Right atrium auricular region (tissue), 2 donors: Measurements from ENCODE around the gene ATF5. TPM values are rescaled to one million over a fixed set of nuclear protein-coding genes. Genes with fewer than 3 reads are reported as not detected.

ENCODE experiments used
- DNase-seq: peaks from one replicate; pipeline ENCODE4 v3.0.0-alpha.2; 2019; ENCODE audit warnings: low spot score
- H3K27ac ChIP-seq, 2 donors: fragments of 200-600 bp; sonication (generic); 1 replicate in 1 of 2; 2 replicates in 1 of 2; pipeline ENCODE4 v1.5.1; 2016 to 2019
- H3K27me3 ChIP-seq, 2 donors: fragments of 200-600 bp; sonication (generic); one replicate each; pipeline versions ENCODE4 v1.5.1 to v1.6.0; 2017 to 2019
- H3K36me3 ChIP-seq: fragments of 200-600 bp; sonication (generic); one replicate; pipeline ENCODE4 v1.5.1; 2016
- H3K4me1 ChIP-seq, 2 donors: fragments of 200-600 bp; sonication (generic); one replicate each; pipeline versions ENCODE4 v1.5.1 to v1.6.0; 2017 to 2019
- H3K4me3 ChIP-seq, 2 donors: fragments of 200-600 bp; sonication (generic); 1 replicate in 1 of 2; 2 replicates in 1 of 2; pipeline ENCODE4 v1.5.1; 2017 to 2019; ENCODE audit warnings: mild to moderate bottlenecking in 1 of 2, moderate library complexity in 1 of 2
- H3K9me3 ChIP-seq, 2 donors: fragments of 200-600 bp; sonication (generic); one replicate each; pipeline ENCODE4 v1.5.1; 2019
- microRNA-seq, 2 donors: library from miRNA; unstranded; fragments of <30 nt; microRNA quantifications; one replicate each; pipeline ENCODE4, GENCODE V29; 2016 to 2017; ENCODE audit warnings: borderline number of aligned reads in 2 of 2, borderline replicate concordance in 1 of 2
- total RNA-seq, 2 donors: library from RNA; depleted of rRNA; stranded (reverse); fragments of >200 nt; gene quantifications; one replicate each; pipeline ENCODE4 v1.1.0, GENCODE V29; 2016
- TF ChIP-seq, protein P1 (sequence below), 2 donors: fragments of 200-600 bp; sonication (generic); IDR thresholded peaks; one replicate each; pipeline ENCODE4 v1.5.1; 2019; ENCODE audit warnings: antibody characterized with exemption in 2 of 2

Gene ATF5
- total RNA-seq, 2 donors from 2014 or later: 3.8 to 5.9 TPM

DNA sequence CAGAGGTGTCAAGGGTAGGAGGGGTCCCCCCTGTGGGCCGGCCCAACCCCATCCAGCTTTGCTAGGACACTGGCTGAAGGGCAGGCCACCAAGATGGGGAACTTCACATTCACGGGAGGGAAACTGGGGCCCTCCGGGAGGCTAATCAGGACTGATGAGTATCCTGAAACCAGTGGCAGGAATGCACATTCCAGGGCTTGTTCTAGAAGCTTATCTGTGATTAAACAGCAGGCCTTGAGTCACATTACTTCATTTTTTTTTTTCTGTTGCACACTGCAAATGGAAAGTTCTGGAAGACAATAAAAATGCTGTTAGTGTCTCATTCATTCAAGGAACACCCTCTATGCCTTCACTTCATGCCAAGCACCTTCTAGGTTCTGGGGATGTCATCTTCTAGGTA lies 47.5 kb downstream of the ATF5 start:
- DNase-seq: no peak
- Histone ChIP-seq H3K27ac (no peak overlapping the region), H3K9me3 (no peaks in the 10 kb centered on the region), H3K36me3 (peaks cover 31% of the 10 kb centered on the region), H3K4me3 (no peak overlapping the region), H3K27me3 (no peaks in the 10 kb centered on the region), H3K4me1 (peaks cover 0 to 8% of the 10 kb centered on the region in 2 donors)
- TF ChIP-seq, protein P1, sequence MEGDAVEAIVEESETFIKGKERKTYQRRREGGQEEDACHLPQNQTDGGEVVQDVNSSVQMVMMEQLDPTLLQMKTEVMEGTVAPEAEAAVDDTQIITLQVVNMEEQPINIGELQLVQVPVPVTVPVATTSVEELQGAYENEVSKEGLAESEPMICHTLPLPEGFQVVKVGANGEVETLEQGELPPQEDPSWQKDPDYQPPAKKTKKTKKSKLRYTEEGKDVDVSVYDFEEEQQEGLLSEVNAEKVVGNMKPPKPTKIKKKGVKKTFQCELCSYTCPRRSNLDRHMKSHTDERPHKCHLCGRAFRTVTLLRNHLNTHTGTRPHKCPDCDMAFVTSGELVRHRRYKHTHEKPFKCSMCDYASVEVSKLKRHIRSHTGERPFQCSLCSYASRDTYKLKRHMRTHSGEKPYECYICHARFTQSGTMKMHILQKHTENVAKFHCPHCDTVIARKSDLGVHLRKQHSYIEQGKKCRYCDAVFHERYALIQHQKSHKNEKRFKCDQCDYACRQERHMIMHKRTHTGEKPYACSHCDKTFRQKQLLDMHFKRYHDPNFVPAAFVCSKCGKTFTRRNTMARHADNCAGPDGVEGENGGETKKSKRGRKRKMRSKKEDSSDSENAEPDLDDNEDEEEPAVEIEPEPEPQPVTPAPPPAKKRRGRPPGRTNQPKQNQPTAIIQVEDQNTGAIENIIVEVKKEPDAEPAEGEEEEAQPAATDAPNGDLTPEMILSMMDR (IDR thresholded peaks at IDR 0.05): no peak

DNA sequence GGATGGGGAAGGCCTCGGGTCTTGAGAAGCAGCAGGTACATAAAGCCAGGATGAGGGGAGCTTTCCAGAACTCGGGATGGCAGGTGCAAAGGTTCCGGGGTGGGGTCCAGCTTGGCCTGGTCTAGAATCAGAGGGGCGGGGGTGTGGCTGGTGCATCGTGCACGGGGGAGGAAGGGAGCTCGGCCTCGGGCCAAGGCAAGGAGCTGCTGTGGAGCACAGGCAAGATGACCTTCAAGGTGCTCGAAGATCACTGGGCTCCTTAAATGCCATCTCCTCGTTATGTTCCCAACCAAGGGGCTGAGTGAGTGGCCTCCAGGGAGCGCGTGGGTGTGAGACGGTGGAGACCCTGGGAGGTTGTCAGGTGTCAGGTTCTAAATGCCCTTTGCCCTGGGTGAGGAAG lies 48.1 kb downstream of the ATF5 start:
- peaks cover 36% of the 10 kb centered on the region for H3K36me3 ChIP-seq
- TF ChIP-seq, protein P1 (IDR thresholded peaks at IDR 0.05): no peak
- no peaks in the 10 kb centered on the region for H3K27me3 ChIP-seq
- no peaks in the 10 kb centered on the region for H3K9me3 ChIP-seq
- H3K4me1 ChIP-seq: peaks cover 0 to 4% of the 10 kb centered on the region in 2 donors
- no peak for DNase-seq
- H3K4me3 ChIP-seq: no peak overlapping the region
- H3K27ac ChIP-seq: no peak overlapping the region

DNA sequence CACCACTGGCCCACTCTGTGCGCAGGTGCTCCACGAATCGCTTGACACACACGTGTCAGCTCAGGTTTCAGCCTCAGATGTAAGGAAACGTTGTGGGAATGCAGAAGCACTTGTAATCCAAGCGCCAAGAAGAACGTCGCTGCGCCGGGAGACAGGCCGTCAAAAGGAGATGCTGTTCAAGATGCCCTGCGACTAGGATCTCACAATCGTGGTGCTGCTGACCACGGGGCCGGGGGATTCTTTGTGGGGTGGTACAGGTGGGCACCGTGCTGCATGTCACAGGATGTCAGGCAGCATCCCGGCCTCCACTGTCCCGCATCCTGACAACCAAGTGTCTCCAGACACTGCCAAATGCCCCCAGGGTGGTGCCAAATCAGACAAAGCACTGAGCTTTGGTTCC lies 48.9 kb downstream of the ATF5 start:
- H3K4me3 ChIP-seq: no peak overlapping the region
- peaks cover 36% of the 10 kb centered on the region for H3K36me3 ChIP-seq
- no peak overlapping the region for H3K27ac ChIP-seq
- H3K9me3 ChIP-seq: no peaks in the 10 kb centered on the region
- H3K4me1 ChIP-seq: no peaks in the 10 kb centered on the region
- TF ChIP-seq, protein P1 (IDR thresholded peaks at IDR 0.05): no peak
- H3K27me3 ChIP-seq: no peaks in the 10 kb centered on the region
- DNase-seq: no peak

DNA sequence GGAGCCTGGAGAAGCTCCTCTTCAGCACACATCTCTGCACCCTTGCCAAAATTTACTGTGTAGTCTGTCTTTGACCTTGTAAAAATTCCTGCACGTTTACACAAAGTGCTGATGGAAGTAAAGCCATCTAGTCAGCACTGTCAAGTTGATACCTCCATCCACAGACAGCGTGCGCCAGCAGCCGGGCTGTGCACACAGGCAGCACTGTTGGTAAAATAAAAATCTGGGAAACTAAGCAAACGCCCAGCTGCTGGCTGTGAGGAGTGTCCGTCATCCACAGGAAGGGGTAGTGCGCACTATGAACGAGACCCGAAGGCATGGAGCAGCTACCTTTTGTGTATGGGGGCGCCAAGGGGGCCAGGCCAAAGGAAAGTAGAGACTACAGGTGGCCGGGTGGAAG lies 49.3 kb downstream of the ATF5 start:
- Histone ChIP-seq H3K4me1 (no peaks in the 10 kb centered on the region), H3K27ac (no peak overlapping the region), H3K27me3 (no peaks in the 10 kb centered on the region), H3K4me3 (no peak overlapping the region), H3K36me3 (peaks cover 36% of the 10 kb centered on the region), H3K9me3 (no peaks in the 10 kb centered on the region)
- no peak for DNase-seq
- TF ChIP-seq, protein P1 (IDR thresholded peaks at IDR 0.05): no peak

DNA sequence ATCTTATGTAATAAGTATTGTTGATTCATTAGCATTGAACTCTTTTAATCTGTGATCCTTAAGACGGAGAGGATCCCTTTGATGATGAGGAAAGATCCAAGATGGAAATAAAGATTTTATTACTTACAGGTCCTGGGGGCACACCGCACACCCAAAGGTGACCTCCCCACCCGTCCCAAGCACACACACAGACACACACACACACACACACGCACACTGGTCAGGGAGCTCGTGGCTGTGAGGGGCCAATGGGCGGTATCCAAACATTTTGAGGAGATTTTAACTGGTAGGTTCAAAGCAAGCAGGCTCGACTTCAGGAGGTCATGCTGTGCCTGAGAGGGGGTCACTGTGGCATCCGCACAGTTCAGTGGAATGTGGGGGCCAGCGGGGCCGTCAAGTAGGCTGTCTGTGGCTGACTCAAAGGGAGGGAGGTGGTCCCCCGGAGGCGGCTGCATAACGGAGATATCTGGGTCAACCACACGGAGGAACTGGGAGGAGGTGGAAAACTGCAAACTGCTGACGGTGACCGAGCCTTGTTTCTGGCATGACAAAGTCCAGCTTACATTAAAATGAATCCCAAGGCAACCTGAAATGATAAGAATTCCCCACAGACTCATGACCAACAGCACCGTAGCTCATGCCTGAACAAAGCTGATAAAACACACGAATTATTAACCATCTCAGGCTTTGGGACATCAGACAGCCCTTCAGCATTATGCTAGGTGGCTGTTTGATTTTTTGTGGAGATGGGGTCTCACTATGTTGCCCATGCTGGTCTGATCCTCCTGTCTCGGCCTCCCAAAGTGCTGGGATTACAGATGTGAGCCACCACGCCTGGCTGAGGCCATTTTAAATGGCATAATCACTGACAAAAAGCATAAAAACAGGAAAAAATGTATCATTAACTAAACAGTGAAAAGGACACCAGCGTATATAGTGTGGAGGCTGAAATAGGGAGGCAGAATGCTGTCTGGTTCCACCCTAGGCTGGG lies 52.9 kb downstream of the ATF5 start:
- H3K9me3 ChIP-seq: no peaks in the 10 kb centered on the region
- H3K4me3 ChIP-seq: no peak overlapping the region
- no peaks in the 10 kb centered on the region for H3K27me3 ChIP-seq
- H3K36me3 ChIP-seq: peaks cover 39% of the 10 kb centered on the region
- DNase-seq: no peak
- H3K27ac ChIP-seq: no peak overlapping the region
- no peaks in the 10 kb centered on the region for H3K4me1 ChIP-seq
- TF ChIP-seq, protein P1 (IDR thresholded peaks at IDR 0.05): no peak

Small RNAs within 50 kb of the gene (microRNA-seq; reads per million reads assigned to microRNA genes)
- 0.71 to 1.4 reads per million in 2 donors for gene MIR4750

Other genes with a start within 250 kb of the ATF5 start
- under 1 TPM in 1 of 2 donors, not detected in 1; 0.43 TPM for gene ADM5, start 239.6 kb upstream of the ATF5 start, total RNA-seq
- 1 to 10 TPM; 1.2 to 2.8 TPM for gene CPT1C, start 238.1 kb upstream of the ATF5 start, total RNA-seq
- gene TSKS, start 165.9 kb upstream of the ATF5 start, total RNA-seq: under 1 TPM; 0.28 to 0.96 TPM
- 10 to 100 TPM; 72.5 to 97.3 TPM for gene AP2A1, start 162.2 kb upstream of the ATF5 start, total RNA-seq
- 10 to 100 TPM; 18.5 to 22.5 TPM for gene FUZ, start 115.9 kb upstream of the ATF5 start, total RNA-seq
- gene MED25, start 110.9 kb upstream of the ATF5 start, total RNA-seq: 10 to 100 TPM; 31.1 to 54.0 TPM
- gene PTOV1, start 78.0 kb upstream of the ATF5 start, total RNA-seq: 10 to 100 TPM; 64.6 to 81.0 TPM
- 10 to 100 TPM; 29.2 to 32.5 TPM for gene PNKP, start 61.6 kb upstream of the ATF5 start, total RNA-seq
- 10 to 100 TPM; 20.6 to 25.8 TPM for gene AKT1S1, start 51.9 kb upstream of the ATF5 start, total RNA-seq
- 10 to 100 TPM; 20.4 to 27.5 TPM for gene TBC1D17, start 51.5 kb upstream of the ATF5 start, total RNA-seq
- under 1 TPM in 1 of 2 donors, not detected in 1; 0.43 TPM for gene IL4I1, start 32.3 kb upstream of the ATF5 start, total RNA-seq
- 10 to 100 TPM; 23.5 to 32.6 TPM for gene NUP62, start 299 bp downstream of the ATF5 start, total RNA-seq
- gene SIGLEC11, start 32.0 kb downstream of the ATF5 start, total RNA-seq: 1 to 10 TPM in 1 of 2 donors, under 1 TPM in 1; 0.19 to 2.2 TPM
- gene VRK3, start 96.2 kb downstream of the ATF5 start, total RNA-seq: 10 to 100 TPM; 20.5 to 25.5 TPM
- gene ZNF473, start 96.8 kb downstream of the ATF5 start, total RNA-seq: 1 to 10 TPM; 2.3 to 4.2 TPM
- not detected for gene IZUMO2, start 234.1 kb downstream of the ATF5 start, total RNA-seq